ENCODE results near the gene IFNG. TPM values are rescaled to one million over a fixed set of nuclear protein-coding genes. Genes with fewer than 3 reads are reported as not detected.

Gene IFNG
- total RNA-seq, 2 donors from 2014 or later: not detected

GRCh38 chr12:68109001-68109400 lies 50.5 kb downstream of the IFNG start:
- no peaks in the 10 kb centered on the region for H3K36me3 ChIP-seq (replicated peaks in 1 of 2; ENCODE audit: insufficient read depth in 1 of 2, low read depth in 2 of 2)
- H3K27ac ChIP-seq: no peak overlapping the region
- DNase-seq: no peak
- H3K4me3 ChIP-seq: no peak overlapping the region
- H3K9me3 ChIP-seq: no peaks in the 10 kb centered on the region
- intact Hi-C loops (cut with DNase I): no loop called here
- no peak for ATAC-seq
- no peak for TF ChIP-seq CTCF (IDR thresholded peaks at IDR 0.05)
- TF ChIP-seq POLR2A (IDR thresholded peaks at IDR 0.05): no peak
- H3K4me1 ChIP-seq: peaks cover 7% of the 10 kb centered on the region
- no peaks in the 10 kb centered on the region for H3K27me3 ChIP-seq

- H3K4me1 ChIP-seq: peaks cover 7% of the 10 kb centered on the region
- TF ChIP-seq CTCF (IDR thresholded peaks at IDR 0.05) (no peak), POLR2A (IDR thresholded peaks at IDR 0.05) (no peak)
- DNase-seq (no peak), ATAC-seq (no peak)
- WGBS, 2 donors: 96 to 100% methylated on average over 1 of the region's 1 CpG
- intact Hi-C loops (cut with DNase I): no loop called here
- H3K4me3 ChIP-seq: no peak overlapping the region
- H3K27ac ChIP-seq: no peak overlapping the region
- no peaks in the 10 kb centered on the region for H3K9me3 ChIP-seq
- H3K27me3 ChIP-seq: no peaks in the 10 kb centered on the region
- H3K36me3 ChIP-seq (replicated peaks in 1 of 2; ENCODE audit: insufficient read depth in 1 of 2, low read depth in 2 of 2): no peaks in the 10 kb centered on the region
Observed at GRCh38 chr12:68106660-68107059, 52.9 kb downstream of the IFNG start.

GRCh38 chr12:68106160-68106559 lies 53.4 kb downstream of the IFNG start:
- no peak for ATAC-seq
- no peak for TF ChIP-seq CTCF (IDR thresholded peaks at IDR 0.05)
- TF ChIP-seq POLR2A (IDR thresholded peaks at IDR 0.05): no peak
- 56 to 63% methylated on average over 5 of the region's 5 CpGs for WGBS, 2 donors

More at GRCh38 chr12:68106160-68106559, 53.4 kb downstream of the IFNG start:
- no peaks in the 10 kb centered on the region for H3K36me3 ChIP-seq (replicated peaks in 1 of 2; ENCODE audit: insufficient read depth in 1 of 2, low read depth in 2 of 2)
- H3K27me3 ChIP-seq: no peaks in the 10 kb centered on the region
- no peak overlapping the region for H3K27ac ChIP-seq
- intact Hi-C loops (cut with DNase I): no loop called here
- H3K9me3 ChIP-seq: no peaks in the 10 kb centered on the region
- H3K4me1 ChIP-seq: peaks cover 7% of the 10 kb centered on the region
- no peak overlapping the region for H3K4me3 ChIP-seq
- no peak for DNase-seq

Other genes starting within 250 kb of the IFNG start
- not detected for gene IFNG-AS1, start 170.3 kb downstream of the IFNG start, total RNA-seq
- gene IL26, start 66.1 kb upstream of the IFNG start, total RNA-seq: not detected
- gene IL22, start 93.9 kb upstream of the IFNG start, total RNA-seq: not detected
- 10 to 100 TPM in 1 of 2 donors, 1 to 10 TPM in 1; 6.0 to 10.9 TPM for gene MDM1, start 172.6 kb upstream of the IFNG start, total RNA-seq

Data from body of pancreas (tissue), 4 donors.